ENCODE data around the gene C9orf152. TPM values are rescaled to one million over a fixed set of nuclear protein-coding genes. Genes with fewer than 3 reads are reported as not detected.

The C9orf152 gene
- total RNA-seq: not detected in 2 replicates

GRCh38 chr9:110208031-110208430 is at the start of gene C9orf152:
Gene C9orf152 (minus strand): TSS chr9:110208159. CDS start chr9:110207579, 580 bp downstream.

GRCh38 chr9:110256380-110257096 is 48.6 kb upstream of the C9orf152 start, which contains the start of gene TXN:
Gene TXN (minus strand): TSS chr9:110256507. CDS start chr9:110256435, 72 bp downstream.

Other genes starting within 250 kb of the C9orf152 start
- gene TXN, start 48.3 kb upstream of the C9orf152 start, total RNA-seq: 266 and 373 TPM in 2 replicates
- not detected in 2 replicates for gene TXNDC8, start 129.7 kb upstream of the C9orf152 start, total RNA-seq

All from cardiac atrium fibroblast (primary cell).